Neuronal stem cell (in vitro differentiated cells): ENCODE data around the gene HPCAL1.

Source experiments
- DNase-seq: peaks from one replicate; pipeline ENCODE4 v3.0.0-alpha.2; 2013; ENCODE audit warnings: low spot score
- H2AFZ ChIP-seq: one replicate; pipeline ENCODE4 v1.6.1; 2013; ENCODE audit warnings: mild to moderate bottlenecking, low read length, inconsistent platforms
- H2AK5ac ChIP-seq: 2 replicates; pipeline ENCODE4 v1.6.1; 2013; ENCODE audit warnings: low read depth, mild to moderate bottlenecking, inconsistent platforms, low read length, moderate library complexity, mixed read lengths
- H2BK120ac ChIP-seq: 2 replicates; pipeline ENCODE4 v1.6.1; 2013; ENCODE audit warnings: low read depth, mild to moderate bottlenecking, inconsistent platforms, low read length, moderate library complexity, mixed read lengths
- H2BK12ac ChIP-seq: one replicate; pipeline ENCODE4 v1.6.1; 2013; ENCODE audit warnings: low read length, inconsistent platforms
- H2BK15ac ChIP-seq: 2 replicates; pipeline ENCODE4 v1.6.1; 2013; ENCODE audit warnings: mild to moderate bottlenecking, low read length, inconsistent platforms, mixed read lengths
- H2BK5ac ChIP-seq: one replicate; pipeline ENCODE4 v1.6.1; 2013; ENCODE audit warnings: inconsistent platforms, mild to moderate bottlenecking, low read length, moderate library complexity
- H3K14ac ChIP-seq: one replicate; pipeline ENCODE4 v1.6.1; 2013; ENCODE audit warnings: low read length, inconsistent platforms
- H3K18ac ChIP-seq: 2 replicates; pipeline ENCODE4 v1.6.1; 2013; ENCODE audit warnings: low read length, inconsistent platforms
- H3K23ac ChIP-seq: 2 replicates; pipeline ENCODE4 v1.6.1; 2013; ENCODE audit warnings: low read depth, mild to moderate bottlenecking, mixed read lengths, low read length, inconsistent platforms; ENCODE audit not compliant: poor library complexity
- H3K27ac ChIP-seq: replicated peaks from 3 replicates; pipeline ENCODE4 v1.5.1; 2013; ENCODE audit warnings: low read length, inconsistent platforms
- H3K27me3 ChIP-seq, 3 experiments: 2 replicates each; pipeline ENCODE4 v1.6.1; 2013; ENCODE audit warnings: low read length in 3 of 3, mild to moderate bottlenecking in 2 of 3, inconsistent platforms in 1 of 3, low read depth in 1 of 3, mixed read lengths in 1 of 3, moderate library complexity in 1 of 3; ENCODE audit not compliant: control insufficient read depth in 3 of 3, insufficient read depth in 3 of 3
- H3K36me3 ChIP-seq, 2 donors: replicated peaks in 1 of 2; 2 replicates each; pipeline ENCODE4 v1.6.1; 2013; ENCODE audit warnings: low read length in 2 of 2; ENCODE audit not compliant: control insufficient read depth in 2 of 2, insufficient read depth in 2 of 2
- H3K4ac ChIP-seq: 2 replicates; pipeline ENCODE4 v1.6.1; 2013; ENCODE audit warnings: inconsistent platforms, mild to moderate bottlenecking, low read length, moderate library complexity
- H3K4me1 ChIP-seq, 2 donors: 1 replicate in 1 of 2; 2 replicates in 1 of 2; pipeline ENCODE4 v1.6.1; 2013; ENCODE audit warnings: low read length in 2 of 2, low read depth in 1 of 2; ENCODE audit not compliant: control insufficient read depth in 2 of 2, insufficient read depth in 1 of 2
- H3K4me2 ChIP-seq: one replicate; pipeline ENCODE4 v1.6.1; 2013; ENCODE audit warnings: mild to moderate bottlenecking, low read length, inconsistent platforms; ENCODE audit not compliant: insufficient read depth, poor library complexity, severe bottlenecking
- H3K4me3 ChIP-seq, 2 donors: 2 replicates each; pipeline ENCODE4 v1.5.1; 2013; ENCODE audit warnings: low read length in 2 of 2, mild to moderate bottlenecking in 2 of 2, inconsistent platforms in 1 of 2, moderate library complexity in 1 of 2
- H3K79me1 ChIP-seq: one replicate; pipeline ENCODE4 v1.6.1; 2013; ENCODE audit warnings: low read depth, mild to moderate bottlenecking, inconsistent platforms, low read length, moderate library complexity
- H3K9ac ChIP-seq: one replicate; pipeline ENCODE4 v1.6.1; 2013; ENCODE audit warnings: mild to moderate bottlenecking, low read depth, low read length, inconsistent platforms; ENCODE audit not compliant: poor library complexity
- H3K9me3 ChIP-seq, 2 donors: replicated peaks in 1 of 2; 2 replicates each; pipeline versions ENCODE3 to v1.6.1; 2013; ENCODE audit warnings: low read length in 2 of 2, mild to moderate bottlenecking in 2 of 2, inconsistent platforms in 1 of 2, low read depth in 1 of 2, mixed read lengths in 1 of 2, moderate library complexity in 1 of 2; ENCODE audit not compliant: control insufficient read depth in 2 of 2, insufficient read depth in 1 of 2
- H4K8ac ChIP-seq: one replicate; pipeline ENCODE4 v1.6.1; 2013; ENCODE audit warnings: low read depth, mild to moderate bottlenecking, inconsistent platforms, low read length, moderate library complexity
- H4K91ac ChIP-seq: one replicate; pipeline ENCODE4 v1.6.1; 2013; ENCODE audit warnings: low read length, low read depth, mild to moderate bottlenecking, inconsistent platforms; ENCODE audit not compliant: poor library complexity
- WGBS, 2 donors: extraction: QIAGEN DNeasy Blood & Tissue Kit; methylation state at CpG; one replicate each; pipeline ENCODE4 v1.1.7; 2013; ENCODE audit warnings: missing lambda C conversion rate in 2 of 2, mixed read lengths in 1 of 2; ENCODE audit not compliant: insufficient read length in 2 of 2, insufficient replicate concordance in 1 of 2; ENCODE audit errors: extremely low coverage in 2 of 2; 5-methylcytosine and 5-hydroxymethylcytosine counted together

Gene HPCAL1

GRCh38 chr2:10267036-10267435 lies 35.7 kb upstream of the HPCAL1 start:
- H3K36me3 ChIP-seq = no peaks in the 10 kb centered on the region

GRCh38 chr2:10267551-10268465 lies 34.9 kb upstream of the HPCAL1 start:
- no peak overlapping the region for H3K4me3 ChIP-seq
- H3K14ac ChIP-seq = no peak overlapping the region
- H4K91ac ChIP-seq = no peak overlapping the region
- no peak overlapping the region for H4K8ac ChIP-seq
- H2BK5ac ChIP-seq = no peak overlapping the region
- H3K4me2 ChIP-seq = no peak overlapping the region
- no peak for DNase-seq
- H3K27me3 ChIP-seq = peaks cover 0 to 28% (median 2%) of the 10 kb centered on the region in 3 experiments
- H3K27ac ChIP-seq = no peak overlapping the region
- H3K23ac ChIP-seq = peak overlapping the region; percentile 14
- peak overlapping the region; percentile 13 for H3K18ac ChIP-seq
- no peak overlapping the region for H3K4ac ChIP-seq
- H3K4me1 ChIP-seq = peaks cover 0 to 4% of the 10 kb centered on the region in 2 donors
- H3K36me3 ChIP-seq = no peaks in the 10 kb centered on the region
- H2AFZ ChIP-seq = no peak overlapping the region
- no peak overlapping the region for H2BK15ac ChIP-seq
- H2BK120ac ChIP-seq = no peak overlapping the region
- WGBS, 2 donors = no CpG with 5 or more reads among the region's 34 CpGs
- no peaks in the 10 kb centered on the region for H3K79me1 ChIP-seq
- H2BK12ac ChIP-seq = no peak overlapping the region
- no peak overlapping the region for H3K9ac ChIP-seq
- H2AK5ac ChIP-seq = no peak overlapping the region
- peaks cover 0 to 2% of the 10 kb centered on the region in 2 donors for H3K9me3 ChIP-seq

More at GRCh38 chr2:10267036-10267435, 35.7 kb upstream of the HPCAL1 start:
- Histone ChIP-seq H2BK120ac (no peak overlapping the region), H3K4me3 (no peak overlapping the region), H3K79me1 (no peaks in the 10 kb centered on the region), H2AK5ac (no peak overlapping the region), H3K23ac (no peak overlapping the region), H4K91ac (no peak overlapping the region), H3K4me1 (peaks cover 0 to 4% of the 10 kb centered on the region in 2 donors), H2BK15ac (no peak overlapping the region), H2BK12ac (no peak overlapping the region), H3K27me3 (peaks cover 0 to 30% (median 2%) of the 10 kb centered on the region in 3 experiments), H4K8ac (no peak overlapping the region), H3K4me2 (no peak overlapping the region), H3K18ac (no peak overlapping the region), H3K9me3 (peaks cover 0 to 2% of the 10 kb centered on the region in 2 donors), H2AFZ (no peak overlapping the region), H3K9ac (no peak overlapping the region), H2BK5ac (no peak overlapping the region), H3K4ac (no peak overlapping the region), H3K14ac (no peak overlapping the region), H3K27ac (no peak overlapping the region)
- no CpG with 5 or more reads among the region's 6 CpGs for WGBS, 2 donors
- DNase-seq = no peak

- Histone ChIP-seq H3K36me3 (no peaks in the 10 kb centered on the region), H2BK5ac (no peak overlapping the region), H3K18ac (no peak overlapping the region), H3K4ac (no peak overlapping the region), H3K9me3 (peaks cover 0 to 2% of the 10 kb centered on the region in 2 donors), H3K9ac (no peak overlapping the region), H3K4me3 (no peak overlapping the region), H3K27me3 (peaks cover 0 to 25% (median 4%) of the 10 kb centered on the region in 3 experiments), H3K14ac (no peak overlapping the region), H3K4me2 (no peak overlapping the region), H2BK15ac (no peak overlapping the region), H2AFZ (no peak overlapping the region), H3K4me1 (peaks cover 0 to 4% of the 10 kb centered on the region in 2 donors), H3K79me1 (no peaks in the 10 kb centered on the region), H4K91ac (no peak overlapping the region), H2BK120ac (no peak overlapping the region), H2AK5ac (no peak overlapping the region), H3K27ac (no peak overlapping the region), H4K8ac (no peak overlapping the region), H2BK12ac (no peak overlapping the region), H3K23ac (no peak overlapping the region)
- DNase-seq = no peak
- no CpG with 5 or more reads among the region's 8 CpGs for WGBS, 2 donors
Observed at GRCh38 chr2:10269291-10269690, 33.4 kb upstream of the HPCAL1 start.
